H1 (cell line): Measurements from ENCODE around the gene MCL1. TPM values are rescaled to one million over a fixed set of nuclear protein-coding genes. Genes with fewer than 3 reads are reported as not detected.
A peak's percentile ranks its signal among the peaks of the same experiment; 100 is the strongest.

Experiments used
- CTCF ChIA-PET: fragments of 300-600 bp; sonication (Branson Sonifier 250); formaldehyde crosslinking; loops from one replicate; lab custom pipeline; 2021; ENCODE audit not compliant: partially characterized antibody; lab: Charles Lee
- POLR2A ChIA-PET: fragments of 300-600 bp; sonication (Branson Sonifier 250); formaldehyde crosslinking; loops from one replicate; lab custom pipeline; 2021; ENCODE audit warnings: inconsistent platforms; ENCODE audit not compliant: partially characterized antibody; lab: Charles Lee
- DNase-seq, 2 experiments: peaks; one replicate each; pipeline versions ENCODE4 v3.0.0 to v3.0.0-alpha.2; 2010 to 2022; ENCODE audit warnings: low spot score in 2 of 2, low read depth in 1 of 2, mixed read lengths in 1 of 2
- FAIRE-seq: peaks from 2 replicates; lab custom pipeline; 2011; peaks lifted over from hg19 to GRCh38; lab: Jason Lieb, UNC
- H2AFZ ChIP-seq: 2 replicates; pipeline ENCODE4 v1.8.1; 2012; ENCODE audit warnings: low read length, inconsistent platforms
- H2AK5ac ChIP-seq: 2 replicates; pipeline ENCODE4 v1.6.1; 2013; ENCODE audit warnings: low read depth, low read length
- H2BK120ac ChIP-seq: replicated peaks from 2 replicates; pipeline ENCODE3; 2013; ENCODE audit warnings: low read depth, low read length, inconsistent platforms
- H2BK12ac ChIP-seq: 2 replicates; pipeline ENCODE4 v1.6.1; 2013; ENCODE audit warnings: low read depth, low read length
- H2BK15ac ChIP-seq: 2 replicates; pipeline ENCODE4 v1.6.1; 2013; ENCODE audit warnings: low read length
- H2BK20ac ChIP-seq: 2 replicates; pipeline ENCODE4 v1.6.1; 2013; ENCODE audit warnings: low read length
- H2BK5ac ChIP-seq: 2 replicates; pipeline ENCODE4 v1.6.1; 2013; ENCODE audit warnings: low read depth, low read length
- H3K14ac ChIP-seq: 2 replicates; pipeline ENCODE4 v1.6.1; 2013; ENCODE audit warnings: inconsistent platforms; ENCODE audit not compliant: insufficient read length
- H3K18ac ChIP-seq: 2 replicates; pipeline ENCODE4 v1.6.1; 2013; ENCODE audit warnings: low read length; ENCODE audit errors: extremely low read depth
- H3K23ac ChIP-seq: 2 replicates; pipeline ENCODE4 v1.6.1; 2013; ENCODE audit warnings: inconsistent platforms; ENCODE audit not compliant: insufficient read length
- H3K23me2 ChIP-seq: 2 replicates; pipeline ENCODE4 v1.6.1; 2013; ENCODE audit warnings: low read depth, low read length
- H3K27ac ChIP-seq: 2 replicates; pipeline ENCODE4 v1.6.1; 2011; ENCODE audit warnings: low read depth, low read length, inconsistent platforms
- H3K27me3 ChIP-seq, 4 experiments: replicated peaks in 1 of 4; 1 replicate in 1 of 4; 2 replicates in 3 of 4; pipeline versions ENCODE4 v1.6.1 to v1.8.1; 2011 to 2013; ENCODE audit warnings: low read length in 3 of 4, mild to moderate bottlenecking in 3 of 4, inconsistent platforms in 2 of 4, mixed read lengths in 2 of 4, moderate library complexity in 1 of 4; ENCODE audit not compliant: control insufficient read depth in 3 of 4, insufficient read depth in 3 of 4; ENCODE audit errors: extremely low read depth in 1 of 4
- H3K36me3 ChIP-seq, 4 experiments: 2 replicates each; pipeline versions ENCODE4 v1.6.1 to v1.8.1; 2011 to 2013; ENCODE audit warnings: mild to moderate bottlenecking in 4 of 4, low read length in 3 of 4, moderate library complexity in 2 of 4, control low read depth in 1 of 4, inconsistent platforms in 1 of 4; ENCODE audit not compliant: insufficient read depth in 4 of 4, control insufficient read depth in 2 of 4
- H3K4ac ChIP-seq: replicated peaks from 2 replicates; pipeline ENCODE3; 2013; ENCODE audit warnings: low read length, low read depth, mixed read lengths, inconsistent platforms; ENCODE audit not compliant: insufficient read length
- H3K4me1 ChIP-seq, 4 experiments: replicated peaks in 1 of 4; 1 replicate in 1 of 4; 2 replicates in 3 of 4; pipeline versions ENCODE4 v1.6.1 to v1.8.1; 2011 to 2013; ENCODE audit warnings: low read length in 3 of 4, inconsistent platforms in 2 of 4, mixed read lengths in 1 of 4; ENCODE audit not compliant: insufficient read depth in 4 of 4, control insufficient read depth in 3 of 4
- H3K4me2 ChIP-seq, 2 experiments: 2 replicates each; pipeline versions ENCODE4 v1.6.1 to v1.8.1; 2011 to 2013; ENCODE audit warnings: low read depth in 2 of 2, low read length in 2 of 2, control low read depth in 1 of 2, inconsistent platforms in 1 of 2, mild to moderate bottlenecking in 1 of 2; ENCODE audit not compliant: insufficient read depth in 1 of 2
- H3K4me3 ChIP-seq, 4 experiments: fragments of 200-600, 300-600 bp in 1 of 4; sonication (generic), shearing (Covaris generic), sonication (Bioruptor Twin) in 1 of 4; 2 replicates each; pipeline versions ENCODE4 v1.5.1 to v1.8.1; 2011 to 2016; ENCODE audit warnings: low read length in 4 of 4, low read depth in 3 of 4, control low read depth in 2 of 4, inconsistent platforms in 2 of 4, mild to moderate bottlenecking in 2 of 4, mixed read lengths in 1 of 4, moderate library complexity in 1 of 4; ENCODE audit not compliant: insufficient read depth in 2 of 4; ENCODE audit errors: extremely low read depth in 1 of 4
- H3K56ac ChIP-seq: replicated peaks from 2 replicates; pipeline ENCODE3; 2013; ENCODE audit warnings: low read depth, mild to moderate bottlenecking, mixed read lengths, low read length, inconsistent platforms; ENCODE audit not compliant: insufficient read length
- H3K79me1 ChIP-seq: 2 replicates; pipeline ENCODE4 v1.6.1; 2013; ENCODE audit warnings: low read depth, low read length, control low read depth
- H3K79me2 ChIP-seq, 2 experiments: 2 replicates each; pipeline versions ENCODE4 v1.6.1 to v1.8.1; 2012 to 2013; ENCODE audit warnings: low read length in 2 of 2, mild to moderate bottlenecking in 2 of 2, inconsistent platforms in 1 of 2; ENCODE audit not compliant: insufficient read depth in 2 of 2, control insufficient read depth in 1 of 2
- H3K9ac ChIP-seq, 4 experiments: replicated peaks in 1 of 4; 1 replicate in 1 of 4; 2 replicates in 3 of 4; pipeline versions ENCODE4 v1.6.1 to v1.8.1; 2011 to 2013; ENCODE audit warnings: low read depth in 3 of 4, low read length in 3 of 4, control low read depth in 2 of 4, mild to moderate bottlenecking in 2 of 4, moderate library complexity in 2 of 4, inconsistent platforms in 1 of 4; ENCODE audit errors: extremely low read depth in 1 of 4
- H3K9me3 ChIP-seq, 2 experiments: 2 replicates each; pipeline versions ENCODE4 v1.6.1 to v1.8.1; 2012 to 2013; ENCODE audit warnings: mild to moderate bottlenecking in 2 of 2, moderate library complexity in 2 of 2, control low read depth in 1 of 2, inconsistent platforms in 1 of 2, low read depth in 1 of 2, low read length in 1 of 2, mixed read lengths in 1 of 2; ENCODE audit not compliant: insufficient read depth in 2 of 2
- H4K20me1 ChIP-seq, 2 experiments: replicated peaks in 1 of 2; 2 replicates each; pipeline versions ENCODE3 to v1.8.1; 2011 to 2013; ENCODE audit warnings: inconsistent platforms in 2 of 2, low read length in 2 of 2, mild to moderate bottlenecking in 1 of 2; ENCODE audit not compliant: insufficient read depth in 2 of 2, control insufficient read depth in 1 of 2
- H4K5ac ChIP-seq: 2 replicates; pipeline ENCODE4 v1.6.1; 2013; ENCODE audit warnings: low read length, low read depth, mixed read lengths, inconsistent platforms; ENCODE audit not compliant: insufficient read length
- H4K8ac ChIP-seq: 2 replicates; pipeline ENCODE4 v1.8.0; 2013; ENCODE audit warnings: mild to moderate bottlenecking, moderate library complexity, low read length, inconsistent platforms; ENCODE audit not compliant: insufficient read depth; ENCODE audit errors: extremely low read depth
- H4K91ac ChIP-seq: replicated peaks from 2 replicates; pipeline ENCODE3; 2013; ENCODE audit warnings: low read length, mixed read lengths, inconsistent platforms; ENCODE audit not compliant: insufficient read length
- CTBP2 ChIP-seq: IDR thresholded peaks from 2 replicates; pipeline ENCODE4 v1.7.0; 2011; ENCODE audit warnings: borderline replicate concordance, mild to moderate bottlenecking, moderate library complexity, mixed read lengths, low read length; ENCODE audit not compliant: insufficient read depth, insufficient read length
- EGR1 ChIP-seq: IDR thresholded peaks from 2 replicates; pipeline ENCODE4 v1.6.1; 2011; ENCODE audit warnings: low read depth, low read length, borderline replicate concordance
- GABPA ChIP-seq: IDR thresholded peaks from 2 replicates; pipeline ENCODE4 v1.6.1; 2011; ENCODE audit warnings: mild to moderate bottlenecking, low read length, moderate library complexity, borderline replicate concordance; ENCODE audit not compliant: insufficient read depth
- NRF1 ChIP-seq: IDR thresholded peaks from 2 replicates; pipeline ENCODE4 v1.6.1; 2011; ENCODE audit warnings: mild to moderate bottlenecking, low read depth, low read length, improper control_type of control experiment
- RBBP5 ChIP-seq: IDR thresholded peaks from 2 replicates; pipeline ENCODE4 v1.7.1; 2012; ENCODE audit warnings: low read depth, mild to moderate bottlenecking, inconsistent platforms, low read length, moderate library complexity, borderline replicate concordance
- RNF2 ChIP-seq: fragments of 200-900, 300-1000 bp; sonication (generic); IDR thresholded peaks from 2 replicates; pipeline ENCODE4 v1.7.1; 2016; ENCODE audit warnings: borderline replicate concordance, low read depth, mild to moderate bottlenecking, antibody characterized with exemption, low read length; ENCODE audit not compliant: poor library complexity, severe bottlenecking; ENCODE audit errors: missing control alignments
- SIRT6 ChIP-seq: IDR thresholded peaks from one replicate; pipeline ENCODE4 v1.7.1; 2012; ENCODE audit warnings: low read length, inconsistent platforms
- SIX5 ChIP-seq: IDR thresholded peaks from 2 replicates; pipeline ENCODE4 v1.6.1; 2011; ENCODE audit warnings: mild to moderate bottlenecking, low read depth, low read length
- SP1 ChIP-seq: IDR thresholded peaks from 2 replicates; pipeline ENCODE4 v1.6.1; 2011; ENCODE audit warnings: low read depth, low read length
- TAF1 ChIP-seq: IDR thresholded peaks from 2 replicates; pipeline ENCODE4 v1.6.1; 2011; ENCODE audit warnings: mild to moderate bottlenecking, low read depth, low read length
- TEAD4 ChIP-seq: IDR thresholded peaks from 2 replicates; pipeline ENCODE4 v1.6.1; 2012; ENCODE audit warnings: low read depth, low read length, inconsistent platforms, mixed read lengths
- ZNF274 ChIP-seq: IDR thresholded peaks from 2 replicates; pipeline ENCODE4 v1.7.0; 2012; ENCODE audit warnings: low read length, borderline replicate concordance; ENCODE audit errors: extremely low read depth
- WGBS, 2 experiments: shearing (Covaris generic) in 1 of 2; methylation state at CpG; one replicate each; pipeline versions ENCODE4 v1.1.6 to v1.1.7; 2013 to 2015; ENCODE audit warnings: low lambda C conversion rate in 2 of 2, mixed read lengths in 2 of 2, inconsistent platforms in 1 of 2, low coverage in 1 of 2, missing lambda C conversion rate in 1 of 2; ENCODE audit not compliant: insufficient replicate concordance in 2 of 2, insufficient coverage in 1 of 2, insufficient read length in 1 of 2; ENCODE audit errors: extremely low coverage in 1 of 2, missing lambda C conversion rate in 1 of 2; 5-methylcytosine and 5-hydroxymethylcytosine counted together
- polyA plus RNA-seq, 7 experiments: library from polyadenylated mRNA; depleted of rRNA in 3 of 7; stranded (reverse) in 5 of 7; unstranded in 2 of 7; fragments of >200 nt in 5 of 7; fragments of 200-250 nt in 2 of 7; gene quantifications; 1 replicate in 5 of 7; 2 replicates in 1 of 7; 4 replicates in 1 of 7; pipeline versions ENCODE4 v1.2.1 to v1.2.3, GENCODE V29; 2011 to 2013; ENCODE audit warnings: missing spikeins in 2 of 7, mixed read lengths in 2 of 7
- total RNA-seq: library from RNA; stranded (reverse); fragmentation: NEBNext Ultra II Directional; extraction: Animal tissue kit (Norgen Biotek cat#: 25700); gene quantifications from 2 replicates; pipeline ENCODE4 v1.2.1, GENCODE V29; 2021

MCL1 gene
- total and polyA plus RNA-seq, 2 of the 8 experiments (the other 6 are each of a cell fraction or from before 2014, with no cell fraction given): 61.1 to 218 TPM

- H3K4me3 ChIP-seq: no peak overlapping the region
- POLR2A ChIA-PET: interaction anchor here (1.2 to 43.7 kb wide), 6 partner anchors 10 to 187 kb away, joined by 3 to 1380 read pairs (median 59); partner anchors contain the start of genes ENSA, MCL1 and RPRD2
- peaks cover 5% of the 10 kb centered on the region; the same call in 1 of the 2 replicates for H3K23me2 ChIP-seq
- TF ChIP-seq TEAD4 (no peak), NRF1 (no peak), EGR1 (no peak), SIX5 (no peak), RBBP5 (no peak), SIRT6 (no peak), GABPA (no peak), TAF1 (no peak), SP1 (no peak), ZNF274 (no peak), CTBP2 (no peak), RNF2 (no peak)
Observed at GRCh38 chr1:150551051-150551783, 28.2 kb downstream of the MCL1 start.

More at GRCh38 chr1:150551051-150551783, 28.2 kb downstream of the MCL1 start:
- Histone ChIP-seq H3K4me2 (no peak overlapping the region), H3K36me3 (peaks cover 0 to 4% (median 2%) of the 10 kb centered on the region in 4 experiments; a peak in 2 of 8 replicates), H3K27ac (no peak overlapping the region), H4K5ac (no peak overlapping the region), H3K9me3 (no peaks in the 10 kb centered on the region), H3K18ac (no peak overlapping the region), H3K79me2 (no peaks in the 10 kb centered on the region), H2BK20ac (0 out of 2 replicates have a peak overlapping the region, but pooled peaks have one; percentile 32), H2BK15ac (no peak overlapping the region), H3K9ac (no peak overlapping the region), H4K8ac (no peak overlapping the region), H2BK12ac (no peak overlapping the region), H3K23ac (no peak overlapping the region), H2BK5ac (no peak overlapping the region), H2AFZ (no peak overlapping the region), H3K56ac (no peak overlapping the region), H3K79me1 (0 out of 2 replicates have a peak, but pooled peaks cover 3% of the 10 kb centered on the region), H2AK5ac (no peak overlapping the region), H3K14ac (no peak overlapping the region), H2BK120ac (no peak overlapping the region), H4K20me1 (peaks cover 1 to 4% of the 10 kb centered on the region in 2 experiments), H3K4ac (no peak overlapping the region), H3K4me1 (peaks cover 2 to 21% (median 12%) of the 10 kb centered on the region in 4 experiments), H4K91ac (no peak overlapping the region), H3K27me3 (peaks cover 0 to 19% (median 10%) of the 10 kb centered on the region in 4 experiments; a peak in 5 of 7 replicates)
- DNase-seq: no peak
- WGBS, 2 experiments: 91% methylated on average over 11 of the region's 11 CpGs; no CpG with 5 or more reads in 1 of the 2 experiments
- no peak for FAIRE-seq
- CTCF ChIA-PET: interaction anchor here (0.7 to 6.3 kb wide), 7 partner anchors 9 to 297 kb away, joined by 3 to 65 read pairs (median 4); no protein-coding TSS in a partner anchor
